GM12878 (cell line): Measurements from ENCODE around the gene SPTLC3.

Experiments used
- POLR2A ChIP-seq: IDR thresholded peaks from 2 replicates; pipeline ENCODE4 v1.6.1; 2011; ENCODE audit warnings: low read depth, mild to moderate bottlenecking, low read length
- SMC3 ChIP-seq: IDR thresholded peaks from 2 replicates; pipeline ENCODE4 v1.6.1; 2011; ENCODE audit warnings: low read length, improper control_type of control experiment, borderline replicate concordance

- no peak for TF ChIP-seq SMC3
- no peak for TF ChIP-seq POLR2A
Measured at GRCh38 chr20:13031751-13032150, 23.0 kb downstream of the SPTLC3 start.
